GM12874 (cell line): ENCODE results near the gene WDR46.

Experiments used
- CTCF ChIP-seq: IDR thresholded peaks from 2 replicates; pipeline ENCODE4 v1.5.1; 2011; ENCODE audit warnings: low read depth, mild to moderate bottlenecking, control low read depth, low read length, moderate library complexity; ENCODE audit not compliant: insufficient read depth

Gene WDR46

GRCh38 chr6:33288921-33289783, at the start of gene WDR46, which contains the start of gene PFDN6:
TSS of gene WDR46 (minus strand) at chr6:33289239. CDS start at chr6:33289170, 69 bp downstream.
TSS of gene PFDN6 (plus strand) at chr6:33289601. CDS start at chr6:33289857, 256 bp downstream.
- no peak for TF ChIP-seq CTCF

DNA sequence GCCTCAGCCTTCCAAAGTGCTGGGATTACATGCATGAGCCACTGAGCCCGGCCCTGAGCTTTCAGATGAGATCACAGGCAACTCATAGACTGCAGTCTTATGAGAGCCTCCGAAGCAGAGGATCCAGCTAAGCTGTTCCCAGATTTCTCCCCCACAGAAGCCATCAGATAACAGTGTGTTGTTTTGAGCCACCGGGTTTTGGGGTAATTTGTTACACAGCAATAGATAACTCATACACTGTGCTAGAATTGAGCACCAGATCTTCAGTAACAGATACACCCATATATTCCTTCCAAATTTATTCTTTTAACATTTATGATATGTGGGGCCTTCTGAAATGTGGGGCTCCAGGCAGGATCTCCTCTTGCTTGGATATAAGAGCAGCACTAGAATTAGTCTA, 47.5 kb upstream of the WDR46 start:
- no peak for TF ChIP-seq CTCF

DNA sequence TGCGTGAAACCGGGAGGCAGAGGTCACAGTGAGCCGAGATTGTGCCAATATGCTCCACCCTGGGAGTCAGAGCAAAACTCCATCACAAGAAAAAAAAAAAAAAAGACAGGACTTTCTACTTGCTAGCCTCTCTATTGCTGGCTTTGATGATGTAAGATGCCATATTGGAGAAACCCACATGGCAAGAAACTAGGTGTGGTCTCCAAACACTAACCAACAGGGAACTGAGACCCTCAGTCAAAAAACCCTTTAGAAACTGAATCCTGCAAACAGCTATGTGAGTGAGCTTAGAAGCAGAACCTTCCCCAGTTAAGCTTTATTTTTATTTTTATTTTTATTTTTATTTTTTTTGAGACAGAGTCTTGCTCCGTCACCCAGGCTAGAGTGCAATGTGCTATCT, 46.9 kb upstream of the WDR46 start:
- no peak for TF ChIP-seq CTCF

DNA sequence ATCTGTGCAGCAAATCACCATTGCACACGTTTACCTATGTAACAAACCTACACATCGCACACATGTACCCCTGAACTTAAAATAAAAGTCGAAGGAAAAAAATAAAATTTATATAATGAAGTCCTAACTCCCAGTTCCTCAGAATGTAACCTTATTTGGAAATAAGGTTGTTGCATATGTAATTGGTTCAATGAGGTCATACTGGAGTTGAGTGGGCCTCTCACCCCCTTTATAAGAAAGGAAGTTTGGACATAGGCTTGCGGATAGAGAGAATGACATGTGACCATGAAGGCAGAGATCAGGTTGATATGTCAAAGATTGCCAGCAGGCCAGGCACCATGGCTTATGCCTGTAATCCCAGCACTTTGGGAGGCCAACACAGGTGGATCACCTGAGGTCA, 44.6 kb upstream of the WDR46 start:
- no peak for TF ChIP-seq CTCF

DNA sequence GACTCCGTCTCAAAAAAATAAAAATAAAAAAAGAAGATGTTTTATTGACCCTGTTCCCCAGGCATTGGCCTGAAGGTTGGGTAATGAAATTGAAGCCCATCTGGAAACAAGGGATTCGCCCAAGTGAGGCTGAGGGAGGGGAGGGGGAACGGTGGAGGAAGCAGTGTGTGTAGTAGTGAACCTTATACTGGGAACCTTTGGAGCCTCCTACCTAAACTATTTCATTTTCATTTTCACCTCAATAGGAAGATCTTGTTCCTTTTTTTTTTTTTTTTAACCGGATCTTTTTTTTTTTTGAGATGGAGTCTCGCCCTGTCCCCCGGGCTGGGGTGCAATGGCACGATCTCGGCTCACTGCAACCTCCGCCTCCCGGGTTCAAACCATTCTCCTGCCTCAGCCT, 41.7 kb upstream of the WDR46 start:
- TF ChIP-seq CTCF, result no peak

DNA sequence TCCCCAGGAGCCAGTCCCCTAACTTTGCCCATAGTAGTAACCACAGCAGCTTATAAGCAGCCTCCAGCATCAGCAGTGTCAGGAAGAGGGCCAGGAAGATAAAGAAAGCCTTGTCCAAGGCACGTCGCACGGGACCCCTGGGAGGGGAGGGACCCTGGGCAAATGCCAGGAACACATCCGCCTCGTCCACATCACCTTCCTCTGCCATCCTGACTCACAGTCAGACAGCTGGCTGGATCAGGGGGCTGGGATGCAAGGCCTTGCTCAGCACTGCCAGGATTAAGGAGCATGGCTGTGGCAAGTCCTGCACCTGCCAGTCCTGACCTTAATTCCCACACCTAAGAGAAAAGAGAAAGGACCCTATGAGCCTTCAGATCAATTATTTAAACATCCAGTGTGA, 40.0 kb upstream of the WDR46 start:
- no peak for TF ChIP-seq CTCF

GRCh38 chr6:33324125-33324524, 35.1 kb upstream of the WDR46 start:
- no peak for TF ChIP-seq CTCF
